Neural cell (in vitro differentiated cells): ENCODE measurements around the gene MCAM. TPM values are rescaled to one million over a fixed set of nuclear protein-coding genes. Genes with fewer than 3 reads are reported as not detected.

ENCODE experiments used
- H2AFZ ChIP-seq: fragments of 200-600, 300-800 bp; sonication (generic), shearing (Covaris generic); 2 replicates; pipeline ENCODE4 v1.6.0; 2014; ENCODE audit warnings: low read depth, mild to moderate bottlenecking, antibody characterized with exemption, low read length, moderate library complexity
- H3F3A ChIP-seq: fragments of 200-600 bp; shearing (Covaris generic); 2 replicates; pipeline ENCODE4 v1.6.1; 2016; ENCODE audit warnings: mild to moderate bottlenecking, moderate library complexity, mixed read lengths, antibody characterized with exemption, low read length; ENCODE audit not compliant: insufficient read depth, poor library complexity, severe bottlenecking
- H3K27ac ChIP-seq: fragments of 200-600, 300-800 bp; sonication (generic), shearing (Covaris generic); 2 replicates; pipeline ENCODE4 v1.5.1; 2014; ENCODE audit warnings: mild to moderate bottlenecking, low read length, moderate library complexity
- H3K27me3 ChIP-seq: fragments of 300-800, 200-600 bp; sonication (generic), shearing (Covaris generic); 2 replicates; pipeline ENCODE4 v1.6.0; 2014; ENCODE audit warnings: mild to moderate bottlenecking, low read depth, low read length, moderate library complexity; ENCODE audit not compliant: insufficient read depth
- H3K36me3 ChIP-seq: fragments of 300-800, 200-600 bp; sonication (generic), shearing (Covaris generic); 2 replicates; pipeline ENCODE4 v1.5.1; 2014; ENCODE audit warnings: mild to moderate bottlenecking, antibody characterized with exemption, low read length, moderate library complexity; ENCODE audit not compliant: insufficient read depth
- H3K4me2 ChIP-seq: fragments of 300-800, 200-600 bp; sonication (generic), shearing (Covaris generic); 2 replicates; pipeline ENCODE4 v1.6.0; 2014; ENCODE audit warnings: mild to moderate bottlenecking, low read length
- H3K4me3 ChIP-seq: fragments of 300-800, 200-600 bp; sonication (generic), shearing (Covaris generic); 2 replicates; pipeline ENCODE4 v1.5.1; 2014; ENCODE audit warnings: mild to moderate bottlenecking, low read length, moderate library complexity
- H3K79me2 ChIP-seq: fragments of 200-600 bp; shearing (Covaris generic); replicated peaks from 2 replicates; pipeline ENCODE4 v1.6.0; 2014; ENCODE audit warnings: mild to moderate bottlenecking, low read length, moderate library complexity; ENCODE audit not compliant: insufficient read depth
- H3K9ac ChIP-seq: fragments of 300-800, 200-600 bp; sonication (generic), shearing (Covaris generic); 2 replicates; pipeline ENCODE4 v1.6.1; 2016; ENCODE audit warnings: mild to moderate bottlenecking, low read length, mixed read lengths
- H3K9me2 ChIP-seq: fragments of 200-600 bp; shearing (Covaris generic); 2 replicates; pipeline ENCODE4 v1.6.1; 2016; ENCODE audit warnings: mild to moderate bottlenecking, low read length, mixed read lengths; ENCODE audit not compliant: insufficient read depth
- H3K9me3 ChIP-seq: fragments of 200-600, 300-800 bp; sonication (generic), shearing (Covaris generic); 2 replicates; pipeline ENCODE4 v1.6.1; 2016; ENCODE audit warnings: mild to moderate bottlenecking, mixed run types, low read length, moderate library complexity, mixed read lengths
- H4K20me1 ChIP-seq: fragments of 200-600 bp; shearing (Covaris generic); 2 replicates; pipeline ENCODE4 v1.6.1; 2016; ENCODE audit warnings: mild to moderate bottlenecking, mixed run types; ENCODE audit not compliant: insufficient read depth
- EP300 ChIP-seq: fragments of 450-650 bp; conservative IDR thresholded peaks from 2 replicates; pipeline ENCODE4 v1.6.1; 2014; ENCODE audit warnings: antibody characterized with exemption, mild to moderate bottlenecking, moderate library complexity; ENCODE audit not compliant: poor library complexity, severe bottlenecking
- EZH2 ChIP-seq: fragments of 200-600, 300-800 bp; shearing (Covaris generic), sonication (generic); IDR thresholded peaks from 2 replicates; pipeline ENCODE4 v1.6.1; 2014; ENCODE audit warnings: antibody characterized with exemption, low read length, borderline replicate concordance, mild to moderate bottlenecking; ENCODE audit not compliant: insufficient read depth, poor library complexity, severe bottlenecking
- MXI1 ChIP-seq: fragments of 450-650 bp; conservative IDR thresholded peaks from 2 replicates; pipeline ENCODE4 v1.6.1; 2014; ENCODE audit warnings: antibody characterized with exemption, mild to moderate bottlenecking; ENCODE audit not compliant: poor library complexity, severe bottlenecking
- POLR2AphosphoS5 ChIP-seq: IDR thresholded peaks from 2 replicates; pipeline ENCODE4 v1.6.1; 2012
- RAD21 ChIP-seq: fragments of 450-650 bp; conservative IDR thresholded peaks from 2 replicates; pipeline ENCODE4 v1.6.1; 2014; ENCODE audit warnings: antibody characterized with exemption, mild to moderate bottlenecking, moderate library complexity
- SMC3 ChIP-seq: fragments of 450-650 bp; conservative IDR thresholded peaks from 2 replicates; pipeline ENCODE4 v1.6.1; 2014; ENCODE audit warnings: antibody characterized with exemption, mild to moderate bottlenecking, moderate library complexity; ENCODE audit not compliant: poor library complexity
- TAF1 ChIP-seq: IDR thresholded peaks from 2 replicates; pipeline ENCODE4 v1.6.1; 2012; ENCODE audit warnings: low read depth
- polyA plus RNA-seq: library from polyadenylated mRNA; depleted of rRNA; stranded (reverse); fragments of >200 nt; gene quantifications from 2 replicates; pipeline ENCODE4 v1.2.3, GENCODE V29; 2014
- TF ChIP-seq, protein P1 (sequence below): IDR thresholded peaks from 2 replicates; pipeline ENCODE4 v1.6.1; 2012; ENCODE audit warnings: borderline replicate concordance
- TF ChIP-seq, protein P2 (sequence below): fragments of 450-650 bp; IDR thresholded peaks from 2 replicates; pipeline ENCODE4 v1.5.1; 2014; ENCODE audit warnings: antibody characterized with exemption, mild to moderate bottlenecking, moderate library complexity; ENCODE audit not compliant: poor library complexity, severe bottlenecking

Gene MCAM
- polyA plus RNA-seq, 1 donor from 2014 or later: 7.5 TPM

DNA sequence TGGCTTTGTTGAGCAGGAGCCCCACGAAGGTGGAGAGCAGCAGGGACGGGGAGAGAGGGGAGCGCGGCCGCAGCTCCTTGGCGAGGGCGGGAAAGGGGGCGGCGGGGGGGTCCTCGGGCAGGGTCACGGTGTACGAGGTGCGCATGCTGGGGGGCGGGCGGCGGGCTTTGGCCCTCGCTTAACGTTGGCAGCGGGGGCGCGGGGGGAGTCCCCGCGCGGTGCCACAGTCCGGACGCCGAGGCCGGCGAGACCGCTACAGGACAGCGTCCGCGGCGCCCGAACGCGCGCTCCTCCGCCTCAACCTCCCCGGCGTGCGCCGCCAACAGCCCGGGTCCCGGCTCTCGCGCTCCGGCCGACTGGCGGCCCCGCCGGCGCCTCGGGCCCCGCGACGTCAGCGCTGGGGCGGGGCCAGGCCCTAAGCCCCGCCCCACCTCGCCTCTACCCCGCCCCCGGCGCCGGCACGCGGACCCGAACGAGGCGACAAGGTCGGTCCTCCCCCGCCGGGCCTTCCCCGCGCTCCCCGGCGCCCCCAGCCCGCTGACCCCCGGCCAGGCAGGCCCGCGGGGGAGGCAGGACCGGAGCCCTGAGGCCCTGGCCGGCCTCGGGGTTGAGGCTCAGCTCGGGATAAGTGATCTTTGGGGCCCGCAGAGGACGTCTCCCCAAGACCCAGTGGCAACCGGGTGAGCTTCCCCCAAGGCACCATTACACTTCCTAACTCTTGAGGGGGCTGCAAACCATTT, 47.1 kb upstream of the MCAM start:
- Histone ChIP-seq H3K9ac (peak overlapping the region; percentile 59), H2AFZ (no peak overlapping the region), H3K4me2 (no peak overlapping the region), H3K9me2 (no peaks in the 10 kb centered on the region), H3K27ac (no peak overlapping the region), H3F3A (no peaks in the 10 kb centered on the region), H3K9me3 (no peaks in the 10 kb centered on the region), H4K20me1 (no peaks in the 10 kb centered on the region), H3K36me3 (no peaks in the 10 kb centered on the region), H3K27me3 (peaks cover 13% of the 10 kb centered on the region), H3K79me2 (no peaks in the 10 kb centered on the region), H3K4me3 (peak overlapping the region; percentile 59)
- TF ChIP-seq SMC3 (no peak), POLR2AphosphoS5 (peak; percentile 18)

DNA sequence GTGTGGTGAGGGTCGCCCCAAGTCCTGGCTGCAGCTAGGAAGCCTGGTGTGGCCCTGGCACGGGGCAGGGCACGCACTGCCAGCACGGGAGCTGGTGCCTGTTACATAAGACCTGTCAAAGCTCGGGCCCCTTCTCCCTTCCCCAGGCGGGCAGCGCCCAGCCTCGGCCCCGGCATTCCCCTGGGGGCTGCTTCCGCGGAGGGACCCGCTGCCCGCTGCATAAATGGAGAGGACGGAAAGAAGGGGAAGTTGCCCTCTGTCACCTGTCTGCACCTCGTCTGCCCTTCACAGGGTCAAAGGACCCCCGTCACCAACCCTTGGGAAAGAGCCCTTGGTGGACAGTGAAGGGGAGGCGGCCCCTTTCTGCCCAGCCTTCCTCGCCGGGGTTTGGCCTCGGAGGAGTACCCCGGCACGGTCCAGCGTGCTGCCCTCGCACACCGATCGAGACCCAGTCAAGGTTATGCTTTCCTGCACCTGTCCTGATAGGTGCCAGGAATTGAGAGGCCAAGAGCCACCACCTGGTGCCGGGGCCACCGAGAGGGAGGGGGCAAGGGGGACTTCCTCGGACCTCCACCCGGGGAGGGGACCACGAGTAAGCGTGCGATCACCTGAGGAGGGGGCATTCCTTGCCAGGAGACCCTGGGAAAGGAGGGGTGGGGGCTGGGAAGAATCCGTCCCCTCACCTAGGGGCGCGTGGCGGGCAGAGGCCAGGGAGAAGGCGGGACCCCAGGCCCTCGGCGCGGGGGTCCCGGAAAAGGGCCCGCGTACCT, 46.3 kb upstream of the MCAM start:
- H3K9me2 ChIP-seq: no peaks in the 10 kb centered on the region
- H3K27me3 ChIP-seq: peaks cover 13% of the 10 kb centered on the region
- no peak overlapping the region for H2AFZ ChIP-seq
- H3K79me2 ChIP-seq: no peaks in the 10 kb centered on the region
- no peaks in the 10 kb centered on the region for H3K9me3 ChIP-seq
- no peaks in the 10 kb centered on the region for H3F3A ChIP-seq
- TF ChIP-seq MXI1 (no peak), SMC3 (no peak), POLR2AphosphoS5 (no peak), RAD21 (no peak), TAF1 (no peak), EP300 (no peak)
- TF ChIP-seq, protein P1, sequence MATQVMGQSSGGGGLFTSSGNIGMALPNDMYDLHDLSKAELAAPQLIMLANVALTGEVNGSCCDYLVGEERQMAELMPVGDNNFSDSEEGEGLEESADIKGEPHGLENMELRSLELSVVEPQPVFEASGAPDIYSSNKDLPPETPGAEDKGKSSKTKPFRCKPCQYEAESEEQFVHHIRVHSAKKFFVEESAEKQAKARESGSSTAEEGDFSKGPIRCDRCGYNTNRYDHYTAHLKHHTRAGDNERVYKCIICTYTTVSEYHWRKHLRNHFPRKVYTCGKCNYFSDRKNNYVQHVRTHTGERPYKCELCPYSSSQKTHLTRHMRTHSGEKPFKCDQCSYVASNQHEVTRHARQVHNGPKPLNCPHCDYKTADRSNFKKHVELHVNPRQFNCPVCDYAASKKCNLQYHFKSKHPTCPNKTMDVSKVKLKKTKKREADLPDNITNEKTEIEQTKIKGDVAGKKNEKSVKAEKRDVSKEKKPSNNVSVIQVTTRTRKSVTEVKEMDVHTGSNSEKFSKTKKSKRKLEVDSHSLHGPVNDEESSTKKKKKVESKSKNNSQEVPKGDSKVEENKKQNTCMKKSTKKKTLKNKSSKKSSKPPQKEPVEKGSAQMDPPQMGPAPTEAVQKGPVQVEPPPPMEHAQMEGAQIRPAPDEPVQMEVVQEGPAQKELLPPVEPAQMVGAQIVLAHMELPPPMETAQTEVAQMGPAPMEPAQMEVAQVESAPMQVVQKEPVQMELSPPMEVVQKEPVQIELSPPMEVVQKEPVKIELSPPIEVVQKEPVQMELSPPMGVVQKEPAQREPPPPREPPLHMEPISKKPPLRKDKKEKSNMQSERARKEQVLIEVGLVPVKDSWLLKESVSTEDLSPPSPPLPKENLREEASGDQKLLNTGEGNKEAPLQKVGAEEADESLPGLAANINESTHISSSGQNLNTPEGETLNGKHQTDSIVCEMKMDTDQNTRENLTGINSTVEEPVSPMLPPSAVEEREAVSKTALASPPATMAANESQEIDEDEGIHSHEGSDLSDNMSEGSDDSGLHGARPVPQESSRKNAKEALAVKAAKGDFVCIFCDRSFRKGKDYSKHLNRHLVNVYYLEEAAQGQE: no peak
- H3K27ac ChIP-seq: no peak overlapping the region
- no peaks in the 10 kb centered on the region for H4K20me1 ChIP-seq
- peak overlapping the region; percentile 59 for H3K9ac ChIP-seq
- H3K4me3 ChIP-seq: peak overlapping the region; percentile 59
- no peak overlapping the region for H3K4me2 ChIP-seq
- H3K36me3 ChIP-seq: no peaks in the 10 kb centered on the region

DNA sequence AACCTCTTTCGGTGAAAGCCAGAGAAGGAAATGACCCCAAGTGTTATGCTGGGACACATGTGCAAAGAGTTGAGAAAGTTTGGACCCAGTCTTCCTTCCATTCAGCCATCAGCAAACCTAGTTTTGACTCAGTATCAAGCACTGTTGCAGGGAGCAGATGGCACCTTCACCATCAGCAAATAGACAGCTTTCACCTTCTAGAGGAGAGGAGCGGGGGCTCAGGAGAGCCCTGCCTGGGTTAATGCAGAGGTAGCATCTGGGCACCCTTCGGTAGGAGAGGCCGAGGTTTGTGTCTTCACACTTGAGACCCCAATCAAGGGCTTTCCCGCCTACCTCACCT, 45.8 kb upstream of the MCAM start:
- no peak overlapping the region for H2AFZ ChIP-seq
- peak overlapping the region; percentile 70 for H3K4me2 ChIP-seq
- H3K4me3 ChIP-seq: peak overlapping the region; percentile 59
- no peaks in the 10 kb centered on the region for H3K9me2 ChIP-seq
- peak overlapping the region; percentile 93 for H3K27ac ChIP-seq
- H3F3A ChIP-seq: no peaks in the 10 kb centered on the region
- no peaks in the 10 kb centered on the region for H3K9me3 ChIP-seq
- peaks cover 13% of the 10 kb centered on the region for H3K27me3 ChIP-seq
- TF ChIP-seq, protein P1: no peak
- no peak for TF ChIP-seq SMC3
- no peak for TF ChIP-seq EZH2
- no peak for TF ChIP-seq POLR2AphosphoS5
- TF ChIP-seq MXI1: no peak
- TF ChIP-seq, protein P2, sequence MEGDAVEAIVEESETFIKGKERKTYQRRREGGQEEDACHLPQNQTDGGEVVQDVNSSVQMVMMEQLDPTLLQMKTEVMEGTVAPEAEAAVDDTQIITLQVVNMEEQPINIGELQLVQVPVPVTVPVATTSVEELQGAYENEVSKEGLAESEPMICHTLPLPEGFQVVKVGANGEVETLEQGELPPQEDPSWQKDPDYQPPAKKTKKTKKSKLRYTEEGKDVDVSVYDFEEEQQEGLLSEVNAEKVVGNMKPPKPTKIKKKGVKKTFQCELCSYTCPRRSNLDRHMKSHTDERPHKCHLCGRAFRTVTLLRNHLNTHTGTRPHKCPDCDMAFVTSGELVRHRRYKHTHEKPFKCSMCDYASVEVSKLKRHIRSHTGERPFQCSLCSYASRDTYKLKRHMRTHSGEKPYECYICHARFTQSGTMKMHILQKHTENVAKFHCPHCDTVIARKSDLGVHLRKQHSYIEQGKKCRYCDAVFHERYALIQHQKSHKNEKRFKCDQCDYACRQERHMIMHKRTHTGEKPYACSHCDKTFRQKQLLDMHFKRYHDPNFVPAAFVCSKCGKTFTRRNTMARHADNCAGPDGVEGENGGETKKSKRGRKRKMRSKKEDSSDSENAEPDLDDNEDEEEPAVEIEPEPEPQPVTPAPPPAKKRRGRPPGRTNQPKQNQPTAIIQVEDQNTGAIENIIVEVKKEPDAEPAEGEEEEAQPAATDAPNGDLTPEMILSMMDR: no peak
- TF ChIP-seq EP300: no peak
- TF ChIP-seq TAF1: no peak
- TF ChIP-seq RAD21: no peak
- H4K20me1 ChIP-seq: no peaks in the 10 kb centered on the region
- H3K79me2 ChIP-seq: no peaks in the 10 kb centered on the region
- H3K9ac ChIP-seq: peak overlapping the region; percentile 68
- H3K36me3 ChIP-seq: no peaks in the 10 kb centered on the region
